Caki2 (cell line): ENCODE results near the gene SUSD3. TPM values are rescaled to one million over a fixed set of nuclear protein-coding genes. Genes with fewer than 3 reads are reported as not detected.

Experiments
- DNase-seq: peaks from one replicate; pipeline ENCODE4 v3.0.0-alpha.2; 2015; ENCODE audit warnings: low read depth
- in situ Hi-C: cut with HindIII; loops from 2 replicates; pipeline ENCODE4 v1.10.0; 2016; ENCODE audit warnings: low sequenced_read_pairs, low pct_unique_long_range_greater_than_20kb, mixed read lengths
- total RNA-seq: library from RNA; depleted of rRNA; stranded (reverse); fragments of >200 nt; shearing (Covaris generic); gene quantifications from 2 replicates; pipeline ENCODE4 v1.2.3, GENCODE V29; 2014; ENCODE audit warnings: low replicate concordance

SUSD3 gene
- total RNA-seq, 1 experiment from 2014 or later = not detected

DNA sequence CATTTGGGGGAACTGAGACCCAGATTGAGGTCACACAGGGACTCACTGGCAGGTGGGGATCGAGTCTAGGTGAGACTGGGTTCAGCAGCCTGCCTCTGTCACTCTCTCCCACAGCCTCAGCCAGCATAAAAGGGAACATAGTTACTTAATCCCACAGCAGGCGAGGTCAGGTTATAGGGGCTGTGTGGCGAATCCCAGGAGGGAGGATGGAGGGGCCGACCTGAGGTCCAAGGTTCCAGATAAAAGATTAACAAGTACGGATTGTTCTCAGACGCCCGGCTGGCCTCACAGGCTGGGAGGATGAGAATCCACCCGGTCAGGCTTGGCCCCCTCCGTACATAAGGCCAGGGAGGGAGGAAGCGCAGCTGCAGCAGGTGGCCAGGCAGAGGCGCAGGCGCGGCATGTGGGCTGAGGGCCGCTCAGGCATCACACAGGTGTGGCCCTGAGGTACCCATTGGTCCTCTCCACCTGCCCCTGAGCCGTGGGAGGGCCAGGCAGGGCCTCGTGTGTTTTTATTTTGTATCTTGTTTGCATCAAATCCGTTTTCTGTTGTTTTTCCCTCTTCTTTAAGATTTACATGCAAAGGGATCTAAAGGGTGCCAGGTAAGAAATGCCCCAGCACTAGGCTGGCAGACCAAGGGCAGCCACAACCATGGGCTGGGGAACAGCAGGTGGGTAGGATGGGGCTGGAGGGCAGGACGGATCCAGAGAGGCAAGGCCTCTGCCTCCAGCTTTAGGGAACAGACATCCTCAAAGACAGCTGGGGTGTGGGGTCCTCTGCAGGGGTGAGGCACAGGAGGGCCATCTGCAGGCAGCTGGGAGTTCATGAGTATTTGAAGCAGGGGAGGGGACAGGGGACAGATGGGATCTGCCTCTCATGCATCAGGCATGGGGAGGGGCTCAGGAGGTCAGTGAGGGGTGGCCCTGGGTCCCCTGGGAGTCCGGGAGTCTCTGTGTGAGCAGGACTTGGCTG lies 3.6 kb downstream of the SUSD3 start:
- DNase-seq = no peak
- in situ Hi-C loops = no loop called here

- in situ Hi-C loops = no loop called here
- DNase-seq = no peak
Measured at GRCh38 chr9:93064392-93065134, 6.1 kb downstream of the SUSD3 start.

GRCh38 chr9:93065135-93065720 lies 6.7 kb downstream of the SUSD3 start:
- in situ Hi-C loops = no loop called here
- no peak for DNase-seq

GRCh38 chr9:93066978-93067603 lies 8.6 kb downstream of the SUSD3 start:
- no peak for DNase-seq
- in situ Hi-C loops = no loop called here

- no peak for DNase-seq
- in situ Hi-C loops = no loop called here
Measured at GRCh38 chr9:93068956-93069355, 10.5 kb downstream of the SUSD3 start.

- peak; percentile 7 for DNase-seq
- in situ Hi-C loops = no loop called here
Measured at GRCh38 chr9:93071464-93071863, 13.0 kb downstream of the SUSD3 start.

DNA sequence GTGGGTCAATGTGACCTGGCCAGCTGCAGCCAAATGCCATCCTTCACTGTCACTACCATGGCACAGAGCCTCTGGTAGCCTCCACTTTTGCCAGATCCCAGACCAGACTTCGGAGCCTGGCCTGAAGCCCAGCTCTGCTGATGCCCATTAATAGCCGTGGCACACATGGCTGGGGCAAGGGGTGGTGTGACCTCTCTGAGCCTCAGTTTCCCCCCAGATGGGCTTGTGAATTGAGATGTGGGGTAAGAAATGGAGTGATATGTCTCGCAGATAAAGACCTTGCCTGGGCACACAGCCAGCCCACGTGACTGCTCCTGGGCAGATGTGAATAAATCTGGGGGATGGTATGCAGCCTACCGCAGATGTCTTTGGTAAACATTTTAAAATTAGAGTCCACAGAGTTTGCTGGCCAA lies 13.9 kb downstream of the SUSD3 start:
- in situ Hi-C loops = no loop called here
- no peak for DNase-seq

DNA sequence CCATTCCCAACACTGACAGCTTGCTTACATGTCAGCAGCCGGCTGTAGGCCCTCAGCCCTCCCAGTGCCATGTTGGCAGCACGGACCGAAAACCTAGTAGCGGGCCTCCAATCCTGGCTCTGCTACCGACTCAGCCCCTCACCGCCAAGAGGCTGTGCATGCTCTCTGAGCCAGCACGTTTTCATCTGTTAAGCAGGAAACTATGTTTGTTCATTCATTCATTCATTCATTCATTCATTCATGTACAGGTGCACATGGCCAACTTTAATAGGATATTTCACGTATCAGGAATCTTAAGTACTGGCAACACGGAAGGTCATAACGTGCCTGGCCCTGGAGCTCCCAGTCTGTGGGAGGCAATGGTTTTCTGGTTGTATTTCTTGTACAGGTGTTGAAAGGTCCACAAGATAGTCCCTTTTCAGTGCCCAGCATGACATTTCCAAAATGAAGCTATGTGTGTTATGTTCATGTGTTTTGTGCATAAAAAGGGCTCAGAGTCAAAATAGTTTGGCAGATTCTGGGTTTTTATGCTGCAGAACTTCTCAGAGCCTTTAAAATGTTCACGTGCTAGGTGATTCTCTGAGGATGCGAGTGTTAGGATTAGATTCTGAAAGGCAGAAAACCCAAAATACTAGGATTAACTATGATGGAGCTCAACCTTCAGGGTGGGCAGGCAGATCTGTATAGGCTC lies 17.7 kb downstream of the SUSD3 start:
- DNase-seq = no peak
- in situ Hi-C loops = no loop called here

DNA sequence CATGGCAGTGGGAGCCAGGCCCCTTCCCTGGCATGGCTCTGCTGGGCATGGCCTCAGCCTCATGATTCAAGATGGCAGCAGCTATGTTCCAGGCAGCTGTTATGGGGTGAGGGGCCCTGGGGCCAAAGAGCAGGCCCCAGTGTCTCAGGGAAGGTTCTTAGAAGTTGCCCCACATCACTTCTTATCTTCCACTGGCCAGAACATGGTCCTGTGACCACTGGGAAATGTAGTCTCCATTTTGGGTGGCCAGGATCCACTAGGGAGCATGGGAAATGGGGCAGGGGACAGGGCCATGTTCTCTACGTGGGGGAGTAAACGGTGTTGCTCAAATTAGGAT lies 18.3 kb downstream of the SUSD3 start:
- in situ Hi-C loops = no loop called here

GRCh38 chr9:93077367-93077766 lies 18.9 kb downstream of the SUSD3 start:
- in situ Hi-C loops = no loop called here
- no peak for DNase-seq

More for the DNA sequence above, 18.3 kb downstream of the SUSD3 start:
- no peak for DNase-seq

DNA sequence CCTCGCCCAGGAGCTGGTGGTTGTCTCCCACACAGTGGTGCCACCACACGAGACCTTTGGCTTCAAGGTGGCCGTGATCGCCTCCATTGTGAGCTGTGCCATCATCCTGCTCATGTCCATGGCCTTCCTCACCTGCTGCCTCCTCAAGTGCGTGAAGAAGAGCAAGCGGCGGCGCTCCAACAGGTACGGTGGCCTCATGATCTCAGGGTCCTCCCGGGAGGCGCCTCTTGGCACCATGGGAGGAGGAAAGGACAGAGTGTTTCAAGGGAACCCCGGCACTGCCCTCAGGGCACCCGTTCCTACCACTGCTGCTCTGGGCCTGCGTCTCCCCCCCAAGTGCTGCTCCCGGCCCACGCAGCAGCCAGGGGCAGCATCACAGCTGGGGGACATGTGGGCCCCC lies 19.3 kb downstream of the SUSD3 start:
- no peak for DNase-seq
- in situ Hi-C loops = no loop called here

DNA sequence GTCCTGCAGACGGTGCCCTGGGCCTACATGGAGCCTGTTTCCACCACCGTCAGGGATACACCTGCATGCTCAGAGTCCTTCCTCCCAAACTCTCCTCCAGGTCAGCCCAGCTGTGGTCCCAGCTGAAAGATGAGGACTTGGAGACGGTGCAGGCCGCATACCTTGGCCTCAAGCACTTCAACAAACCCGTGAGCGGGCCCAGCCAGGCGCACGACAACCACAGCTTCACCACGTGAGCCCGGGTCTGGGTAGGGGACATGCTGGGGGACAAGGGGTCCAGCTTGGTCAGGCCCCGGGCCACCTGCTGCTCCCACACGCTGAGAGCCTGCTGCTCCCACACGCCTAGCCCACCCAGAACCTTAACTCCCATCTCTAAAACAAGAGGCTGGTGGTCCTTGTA lies 20.9 kb downstream of the SUSD3 start:
- in situ Hi-C loops = no loop called here
- no peak for DNase-seq

DNA sequence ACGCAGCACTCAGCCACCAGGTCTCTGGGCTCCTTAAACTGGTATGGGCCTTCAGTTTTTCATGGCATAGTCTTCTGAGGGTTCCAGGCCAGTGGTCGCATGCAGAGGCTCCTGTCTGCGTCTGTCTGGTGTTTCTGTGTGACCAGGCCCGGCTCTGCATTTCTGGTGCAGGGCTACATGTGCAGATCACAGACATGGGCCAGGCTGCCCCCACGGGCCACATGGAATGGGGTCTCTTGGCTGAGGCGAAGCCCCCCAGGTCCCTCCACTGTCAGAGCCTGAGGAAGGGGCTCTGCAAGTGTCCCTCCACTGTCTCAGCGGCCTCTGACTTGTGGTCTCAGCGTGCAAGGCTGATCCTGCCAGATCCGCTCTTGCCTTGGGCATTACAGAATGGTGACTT lies 21.9 kb downstream of the SUSD3 start:
- in situ Hi-C loops = no loop called here
- no peak for DNase-seq

- DNase-seq = no peak
- in situ Hi-C loops = no loop called here
Measured at GRCh38 chr9:93081081-93081529, 22.6 kb downstream of the SUSD3 start.

- in situ Hi-C loops = no loop called here
- no peak for DNase-seq
Measured at GRCh38 chr9:93081931-93082330, 23.4 kb downstream of the SUSD3 start.

DNA sequence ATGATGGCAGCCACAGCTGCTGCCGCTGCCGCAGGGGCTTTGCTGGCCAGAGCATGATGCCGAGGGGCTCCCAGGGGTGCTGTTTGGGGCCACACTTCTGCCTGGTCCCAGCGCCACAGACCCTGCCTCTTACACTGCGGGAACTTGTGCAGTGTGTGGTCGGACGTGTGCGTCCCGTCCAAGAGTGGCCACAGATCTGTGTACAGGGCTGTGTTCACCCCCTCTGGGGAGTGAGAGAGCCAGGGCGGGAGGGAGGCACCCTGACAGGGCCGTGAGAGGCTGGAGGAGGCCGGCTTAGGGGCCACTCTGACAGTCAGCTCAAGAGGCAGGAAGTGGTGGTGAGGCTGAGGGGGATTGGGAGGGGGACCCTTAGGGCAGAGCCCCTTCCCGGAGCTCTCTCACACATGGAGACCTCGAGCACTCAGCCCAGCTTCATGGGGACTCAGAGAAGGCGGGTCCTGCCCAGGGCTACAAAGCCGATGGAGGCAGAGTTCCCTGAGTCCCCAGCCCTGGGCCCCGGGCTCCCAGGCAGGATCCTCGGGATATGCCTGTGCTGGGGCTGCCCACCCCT lies 24.4 kb downstream of the SUSD3 start:
- in situ Hi-C loops = no loop called here

GRCh38 chr9:93083592-93084470 lies 25.3 kb downstream of the SUSD3 start:
- no peak for DNase-seq
- in situ Hi-C loops = no loop called here

More for the DNA sequence above, 24.4 kb downstream of the SUSD3 start:
- DNase-seq = no peak
